ENCODE results near the gene STARD8.

The STARD8 gene

DNA sequence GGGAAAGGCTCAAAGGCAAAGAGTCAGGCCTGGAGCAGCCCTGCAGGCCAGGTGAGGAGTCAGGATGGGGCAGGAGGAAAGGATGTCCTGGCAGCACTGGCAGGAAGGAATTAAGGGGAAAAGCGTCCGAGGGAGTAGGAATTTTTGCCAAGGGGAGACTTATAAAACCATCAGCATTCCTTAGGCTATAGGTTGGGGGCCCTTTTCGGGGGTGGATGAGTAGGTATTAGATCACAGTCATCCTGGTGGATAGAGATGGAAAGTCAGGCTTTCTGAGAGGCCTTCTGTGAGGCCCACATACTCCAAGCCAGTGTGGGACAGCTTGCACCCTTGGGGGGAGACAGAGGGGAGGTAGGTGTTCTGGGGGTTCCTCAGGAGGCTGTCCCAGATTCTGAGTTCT, 12.3 kb downstream of the STARD8 start:
- H3K4me3 ChIP-seq (ENCODE audit: low read depth, low read length): no peak overlapping the region
- no peak for DNase-seq (ENCODE audit: low read depth)
- TF ChIP-seq, protein P1, sequence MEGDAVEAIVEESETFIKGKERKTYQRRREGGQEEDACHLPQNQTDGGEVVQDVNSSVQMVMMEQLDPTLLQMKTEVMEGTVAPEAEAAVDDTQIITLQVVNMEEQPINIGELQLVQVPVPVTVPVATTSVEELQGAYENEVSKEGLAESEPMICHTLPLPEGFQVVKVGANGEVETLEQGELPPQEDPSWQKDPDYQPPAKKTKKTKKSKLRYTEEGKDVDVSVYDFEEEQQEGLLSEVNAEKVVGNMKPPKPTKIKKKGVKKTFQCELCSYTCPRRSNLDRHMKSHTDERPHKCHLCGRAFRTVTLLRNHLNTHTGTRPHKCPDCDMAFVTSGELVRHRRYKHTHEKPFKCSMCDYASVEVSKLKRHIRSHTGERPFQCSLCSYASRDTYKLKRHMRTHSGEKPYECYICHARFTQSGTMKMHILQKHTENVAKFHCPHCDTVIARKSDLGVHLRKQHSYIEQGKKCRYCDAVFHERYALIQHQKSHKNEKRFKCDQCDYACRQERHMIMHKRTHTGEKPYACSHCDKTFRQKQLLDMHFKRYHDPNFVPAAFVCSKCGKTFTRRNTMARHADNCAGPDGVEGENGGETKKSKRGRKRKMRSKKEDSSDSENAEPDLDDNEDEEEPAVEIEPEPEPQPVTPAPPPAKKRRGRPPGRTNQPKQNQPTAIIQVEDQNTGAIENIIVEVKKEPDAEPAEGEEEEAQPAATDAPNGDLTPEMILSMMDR (IDR thresholded peaks at IDR 0.05; ENCODE audit: control insufficient read depth, extremely low read depth, insufficient read depth): no peak

DNA sequence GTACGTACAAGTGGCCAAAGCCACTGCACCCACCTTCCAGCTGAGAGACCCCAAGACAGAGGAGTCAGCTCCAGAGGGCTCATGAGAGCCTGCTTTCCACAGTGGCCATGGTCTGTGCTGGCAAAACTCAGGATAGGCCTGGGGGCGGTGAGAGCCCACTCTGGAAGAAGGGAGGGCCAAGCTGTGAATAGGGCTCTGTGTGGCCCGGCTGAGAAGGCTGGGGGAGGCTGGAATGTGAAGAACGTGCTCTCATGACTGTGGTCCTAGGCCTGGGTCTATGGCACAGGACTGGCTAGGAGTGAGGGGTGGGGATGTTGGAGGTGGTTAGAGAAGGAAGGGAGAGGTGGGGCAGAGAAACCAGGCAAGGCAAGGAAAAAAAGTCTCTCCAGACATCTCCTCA, 13.3 kb downstream of the STARD8 start:
- TF ChIP-seq, protein P1 (IDR thresholded peaks at IDR 0.05; ENCODE audit: control insufficient read depth, extremely low read depth, insufficient read depth): no peak

DNA sequence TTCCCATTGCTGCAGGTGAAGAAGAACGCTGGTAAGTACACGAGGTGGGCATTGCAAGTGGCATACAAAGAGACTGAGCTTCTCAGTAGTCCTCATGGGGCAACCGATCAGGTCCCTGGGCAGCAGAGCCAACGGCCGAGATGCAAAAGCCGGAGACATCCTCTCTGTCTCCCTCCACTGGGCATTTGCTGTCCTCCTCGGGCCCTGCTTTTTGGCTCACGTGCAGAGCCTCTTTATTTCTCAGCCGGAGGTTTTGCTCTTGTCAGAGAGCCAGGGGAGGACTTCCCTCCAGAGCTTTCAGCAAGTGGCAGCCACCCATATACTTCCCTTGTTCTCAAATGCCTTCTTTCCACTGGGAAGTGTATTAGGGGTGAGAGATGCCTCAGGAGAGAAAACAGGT, 18.0 kb downstream of the STARD8 start:
- TF ChIP-seq, protein P1 (IDR thresholded peaks at IDR 0.05; ENCODE audit: control insufficient read depth, extremely low read depth, insufficient read depth): peak; percentile 6; the same call in 1 of the 2 replicates
- no peak for DNase-seq (ENCODE audit: low read depth)
- no peak overlapping the region for H3K4me3 ChIP-seq (ENCODE audit: low read depth, low read length)

More for the DNA sequence above, 13.3 kb downstream of the STARD8 start:
- DNase-seq (ENCODE audit: low read depth): no peak
- H3K4me3 ChIP-seq (ENCODE audit: low read depth, low read length): no peak overlapping the region

DNA sequence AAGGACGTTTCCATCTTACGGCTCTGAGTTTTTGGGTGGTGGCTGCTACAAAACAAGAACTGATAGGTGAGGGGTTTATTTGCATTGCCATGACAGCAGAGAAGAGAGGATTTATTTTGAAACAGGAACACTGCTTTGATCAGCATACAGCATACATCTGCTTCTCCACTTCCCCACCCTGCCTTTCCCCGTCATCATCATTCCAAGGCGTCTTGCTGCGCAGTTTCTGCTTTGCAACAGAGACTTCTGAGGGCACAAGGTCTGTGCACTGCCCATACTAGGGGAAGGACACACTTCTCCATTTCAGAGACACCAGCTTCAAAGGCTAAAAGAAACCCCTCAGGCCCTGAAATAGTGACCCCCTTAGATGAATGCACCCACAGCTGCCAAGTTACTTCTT, 19.1 kb downstream of the STARD8 start:
- TF ChIP-seq, protein P1 (IDR thresholded peaks at IDR 0.05; ENCODE audit: control insufficient read depth, extremely low read depth, insufficient read depth): no peak
- no peak overlapping the region for H3K4me3 ChIP-seq (ENCODE audit: low read depth, low read length)
- DNase-seq (ENCODE audit: low read depth): no peak

DNA sequence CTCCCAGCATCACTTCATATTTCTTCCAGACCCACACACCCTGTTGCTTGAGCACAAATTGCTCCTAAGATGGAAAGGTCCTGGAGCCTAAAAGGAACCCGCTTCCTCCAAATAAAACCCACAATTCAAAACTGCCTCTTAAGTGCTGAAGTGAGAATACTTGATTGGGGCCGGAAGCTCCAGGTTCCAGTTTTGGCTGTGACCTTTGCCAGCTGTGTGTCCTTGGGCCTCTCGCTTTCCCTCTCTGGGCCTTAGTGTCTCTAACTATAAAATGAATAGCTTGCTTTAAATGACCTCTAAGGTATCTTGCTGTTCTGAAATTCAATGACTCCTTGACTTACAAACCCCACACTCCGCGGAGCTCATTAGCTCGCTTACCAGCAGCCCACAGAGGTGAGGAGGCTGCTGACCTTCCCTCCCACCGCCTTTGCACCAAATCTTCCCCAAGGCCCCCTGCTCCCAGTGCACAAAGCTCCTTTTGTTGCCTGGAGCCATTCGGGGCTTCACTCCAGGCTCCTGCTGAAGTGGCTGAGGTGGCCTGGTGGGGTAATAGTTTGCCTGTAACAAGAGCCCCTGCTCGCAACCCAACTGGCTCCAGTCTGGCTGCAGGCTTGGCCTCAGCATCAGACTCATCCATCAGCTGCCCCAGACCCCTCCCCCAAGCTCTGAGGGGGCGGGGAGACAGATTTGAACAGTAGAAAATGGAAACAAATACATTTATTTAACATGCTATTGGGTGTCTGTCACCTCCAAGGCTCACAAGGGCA, 21.8 kb downstream of the STARD8 start:
- no peak for DNase-seq (ENCODE audit: low read depth)
- H3K4me3 ChIP-seq (ENCODE audit: low read depth, low read length): no peak overlapping the region
- TF ChIP-seq, protein P1 (IDR thresholded peaks at IDR 0.05; ENCODE audit: control insufficient read depth, extremely low read depth, insufficient read depth): no peak

DNA sequence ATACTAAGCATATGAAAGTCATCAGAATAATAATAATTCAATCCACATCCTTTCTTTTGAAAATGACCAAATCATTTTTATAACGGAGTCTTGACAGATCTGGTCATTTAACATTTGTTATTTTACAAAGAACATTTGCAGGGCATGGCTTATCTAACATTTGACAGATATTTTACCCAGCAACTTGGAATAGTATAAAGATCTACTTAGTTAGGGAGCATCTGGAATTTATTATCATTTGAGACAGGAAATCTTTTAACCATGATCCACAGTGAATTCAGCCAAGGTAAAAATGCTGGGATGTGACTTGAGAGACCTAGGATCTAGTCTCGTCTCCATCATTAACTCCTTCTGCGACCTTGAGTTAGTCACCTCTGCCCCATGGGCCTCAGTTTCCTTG, 22.4 kb downstream of the STARD8 start:
- no peak overlapping the region for H3K4me3 ChIP-seq (ENCODE audit: low read depth, low read length)
- TF ChIP-seq, protein P1 (IDR thresholded peaks at IDR 0.05; ENCODE audit: control insufficient read depth, extremely low read depth, insufficient read depth): no peak
- DNase-seq (ENCODE audit: low read depth): no peak

DNA sequence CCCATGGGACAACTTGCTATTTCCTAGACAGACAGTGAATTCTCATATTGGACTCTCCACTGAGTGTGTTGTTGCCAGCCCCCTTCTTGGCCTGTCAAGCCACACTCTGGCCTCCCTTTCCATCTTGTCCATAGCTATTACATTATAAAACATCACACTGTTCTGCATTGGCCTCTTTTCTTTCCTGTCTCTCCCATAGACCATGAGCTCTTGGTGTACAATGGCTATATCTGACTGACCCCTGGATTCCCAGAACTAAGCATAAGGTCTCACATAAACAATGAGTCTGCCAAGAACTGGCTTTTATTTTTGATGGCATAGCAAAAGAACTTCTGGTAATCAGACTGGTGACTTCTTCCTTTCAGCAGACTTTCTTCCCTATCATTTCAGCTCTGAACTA, 23.8 kb downstream of the STARD8 start:
- TF ChIP-seq, protein P1 (IDR thresholded peaks at IDR 0.05; ENCODE audit: control insufficient read depth, extremely low read depth, insufficient read depth): no peak
- no peak for DNase-seq (ENCODE audit: low read depth)
- H3K4me3 ChIP-seq (ENCODE audit: low read depth, low read length): no peak overlapping the region
